WTC11 (cell line): ENCODE results near the gene IL17F. TPM values are rescaled to one million over a fixed set of nuclear protein-coding genes. Genes with fewer than 3 reads are reported as not detected.

Experiments
- ATAC-seq: fragments of 200-7000 bp; cut with Tn5 transposase; 2 replicates; pipeline ENCODE4 v1.10.0; 2021; ENCODE audit warnings: mild to moderate bottlenecking, moderate library complexity
- CTCF ChIA-PET: fragments of 300-600 bp; sonication (Branson Sonifier 250); formaldehyde crosslinking; loops from one replicate; lab custom pipeline; 2021; ENCODE audit warnings: antibody characterized with exemption; lab: Charles Lee
- POLR2A ChIA-PET: fragments of 350-600 bp; sonication (Branson Sonifier 250); formaldehyde crosslinking; loops from one replicate; lab custom pipeline; 2021; ENCODE audit warnings: antibody characterized with exemption; lab: Charles Lee
- DNase-seq: peaks from one replicate; pipeline ENCODE4 v3.0.0; 2021; ENCODE audit warnings: low spot score
- H3K27ac Mint-ChIP-seq: 2 replicates; pipeline ENCODE4 v1.8.0; 2021; ENCODE audit warnings: mixed read lengths
- H3K27me3 Mint-ChIP-seq: 2 replicates; pipeline ENCODE4 v1.8.0; 2021; ENCODE audit warnings: low read depth, mild to moderate bottlenecking, moderate library complexity, mixed read lengths
- H3K36me3 Mint-ChIP-seq: 2 replicates; pipeline ENCODE4 v1.8.0; 2021; ENCODE audit warnings: mixed read lengths
- H3K4me1 Mint-ChIP-seq: 2 replicates; pipeline ENCODE4 v1.8.0; 2022; ENCODE audit warnings: mixed read lengths
- H3K4me3 Mint-ChIP-seq: 2 replicates; pipeline ENCODE4 v1.8.0; 2021; ENCODE audit warnings: mild to moderate bottlenecking, moderate library complexity, mixed read lengths
- H3K9me3 Mint-ChIP-seq: 2 replicates; pipeline ENCODE4 v1.8.0; 2021; ENCODE audit warnings: mixed read lengths
- ELF4 ChIP-seq: sonication (generic); formaldehyde crosslinking; IDR thresholded peaks from 2 replicates; pipeline ENCODE4 v1.8.1; 2022; ENCODE audit warnings: low read depth, mild to moderate bottlenecking, moderate library complexity, missing genetic modification reagents
- KAT7 ChIP-seq: sonication (generic); formaldehyde crosslinking; IDR thresholded peaks from 2 replicates; pipeline ENCODE4 v1.8.1; 2023; ENCODE audit warnings: missing genetic modification reagents, mild to moderate bottlenecking, borderline replicate concordance
- MXD4 ChIP-seq: fragments of 250-450 bp; sonication (Bioruptor Pico); IDR thresholded peaks from 2 replicates; pipeline ENCODE4 v1.8.0; 2021; ENCODE audit warnings: mild to moderate bottlenecking, moderate library complexity, borderline replicate concordance
- NFYB ChIP-seq: sonication (generic); formaldehyde crosslinking; conservative IDR thresholded peaks from 2 replicates; pipeline ENCODE4 v1.8.0; 2022; ENCODE audit warnings: low read depth, missing genetic modification reagents
- NR1H2 ChIP-seq: sonication (generic); formaldehyde crosslinking; IDR thresholded peaks from 2 replicates; pipeline ENCODE4 v1.9.0; 2021; ENCODE audit warnings: mild to moderate bottlenecking, moderate library complexity, missing genetic modification reagents
- PRRX2 ChIP-seq: fragments of 250-450 bp; sonication (Bioruptor Pico); IDR thresholded peaks from 2 replicates; pipeline ENCODE4 v1.8.0; 2021; ENCODE audit warnings: mild to moderate bottlenecking
- RORB ChIP-seq: fragments of 250-450 bp; sonication (Bioruptor Pico); IDR thresholded peaks from 2 replicates; pipeline ENCODE4 v1.9.0; 2021; ENCODE audit warnings: mild to moderate bottlenecking
- SOX15 ChIP-seq: fragments of 250-450 bp; sonication (Bioruptor Pico); IDR thresholded peaks from 2 replicates; pipeline ENCODE4 v1.9.0; 2021; ENCODE audit warnings: mild to moderate bottlenecking
- SP1 ChIP-seq: sonication (generic); formaldehyde crosslinking; conservative IDR thresholded peaks from 2 replicates; pipeline ENCODE4 v1.8.1; 2022; ENCODE audit warnings: missing genetic modification reagents
- TCF7 ChIP-seq: sonication (generic); formaldehyde crosslinking; IDR thresholded peaks from 2 replicates; pipeline ENCODE4 v1.8.0; 2022; ENCODE audit warnings: mild to moderate bottlenecking, low read depth, missing genetic modification reagents, moderate library complexity
- ZBTB21 ChIP-seq: sonication (generic); formaldehyde crosslinking; IDR thresholded peaks from 2 replicates; pipeline ENCODE4 v1.8.1; 2023; ENCODE audit warnings: mild to moderate bottlenecking, missing genetic modification reagents, borderline replicate concordance
- ZNF396 ChIP-seq: fragments of 250-450 bp; sonication (Bioruptor Pico); IDR thresholded peaks from 2 replicates; pipeline ENCODE4 v1.8.0; 2021; ENCODE audit warnings: mild to moderate bottlenecking, moderate library complexity, borderline replicate concordance
- ZNF425 ChIP-seq: fragments of 250-450 bp; sonication (Bioruptor Pico); conservative IDR thresholded peaks from 2 replicates; pipeline ENCODE4 v1.9.0; 2021; ENCODE audit warnings: mild to moderate bottlenecking
- ZNF532 ChIP-seq: fragments of 250-450 bp; sonication (Bioruptor Pico); IDR thresholded peaks from 2 replicates; pipeline ENCODE4 v1.9.0; 2021; ENCODE audit warnings: mild to moderate bottlenecking, borderline replicate concordance
- total RNA-seq: library from RNA; stranded (reverse); gene quantifications from 3 replicates; pipeline ENCODE4 v1.2.3, GENCODE V29; 2021
- TF ChIP-seq, protein P1 (sequence below): sonication (generic); formaldehyde crosslinking; IDR thresholded peaks from 2 replicates; pipeline ENCODE4 v1.8.1; 2023; ENCODE audit warnings: mild to moderate bottlenecking, missing genetic modification reagents
- TF ChIP-seq, protein P2 (sequence below): sonication (generic); formaldehyde crosslinking; IDR thresholded peaks from 2 replicates; pipeline ENCODE4 v1.8.0; 2023; ENCODE audit warnings: mild to moderate bottlenecking, missing genetic modification reagents
- TF ChIP-seq, protein P3 (sequence below): sonication (generic); formaldehyde crosslinking; conservative IDR thresholded peaks from 2 replicates; pipeline ENCODE4 v1.8.1; 2022; ENCODE audit warnings: mild to moderate bottlenecking, missing genetic modification reagents
- TF ChIP-seq, protein P4 (sequence below): sonication (generic); formaldehyde crosslinking; IDR thresholded peaks from 2 replicates; pipeline ENCODE4 v1.8.1; 2022; ENCODE audit warnings: low read depth, mild to moderate bottlenecking, moderate library complexity, missing genetic modification reagents, borderline replicate concordance

The IL17F gene
- total RNA-seq, 1 experiment from 2014 or later, result not detected

- TF ChIP-seq, protein P1, sequence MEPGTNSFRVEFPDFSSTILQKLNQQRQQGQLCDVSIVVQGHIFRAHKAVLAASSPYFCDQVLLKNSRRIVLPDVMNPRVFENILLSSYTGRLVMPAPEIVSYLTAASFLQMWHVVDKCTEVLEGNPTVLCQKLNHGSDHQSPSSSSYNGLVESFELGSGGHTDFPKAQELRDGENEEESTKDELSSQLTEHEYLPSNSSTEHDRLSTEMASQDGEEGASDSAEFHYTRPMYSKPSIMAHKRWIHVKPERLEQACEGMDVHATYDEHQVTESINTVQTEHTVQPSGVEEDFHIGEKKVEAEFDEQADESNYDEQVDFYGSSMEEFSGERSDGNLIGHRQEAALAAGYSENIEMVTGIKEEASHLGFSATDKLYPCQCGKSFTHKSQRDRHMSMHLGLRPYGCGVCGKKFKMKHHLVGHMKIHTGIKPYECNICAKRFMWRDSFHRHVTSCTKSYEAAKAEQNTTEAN (CRISPR knock-in tag), result no peak
- TF ChIP-seq ZNF532 (CRISPR knock-in tag), result no peak
- TF ChIP-seq PRRX2 (CRISPR knock-in tag), result no peak
- no peak for TF ChIP-seq TCF7 (CRISPR knock-in tag)
- no peak for TF ChIP-seq SP1 (CRISPR knock-in tag)
- no peak overlapping the region for H3K27ac Mint-ChIP-seq
- ATAC-seq (no peak), DNase-seq (no peak)
- peaks cover 40% of the 10 kb centered on the region for H3K36me3 Mint-ChIP-seq
- H3K4me3 Mint-ChIP-seq, result no peak overlapping the region
- ChIA-PET CTCF (no interaction called here), POLR2A (no interaction called here)
- no peaks in the 10 kb centered on the region for H3K4me1 Mint-ChIP-seq
- no peaks in the 10 kb centered on the region; the same call in 1 of the 2 replicates for H3K27me3 Mint-ChIP-seq
- peaks cover 52% of the 10 kb centered on the region for H3K9me3 Mint-ChIP-seq
Observed at GRCh38 chr6:52201493-52201892, 42.8 kb downstream of the IL17F start.

DNA sequence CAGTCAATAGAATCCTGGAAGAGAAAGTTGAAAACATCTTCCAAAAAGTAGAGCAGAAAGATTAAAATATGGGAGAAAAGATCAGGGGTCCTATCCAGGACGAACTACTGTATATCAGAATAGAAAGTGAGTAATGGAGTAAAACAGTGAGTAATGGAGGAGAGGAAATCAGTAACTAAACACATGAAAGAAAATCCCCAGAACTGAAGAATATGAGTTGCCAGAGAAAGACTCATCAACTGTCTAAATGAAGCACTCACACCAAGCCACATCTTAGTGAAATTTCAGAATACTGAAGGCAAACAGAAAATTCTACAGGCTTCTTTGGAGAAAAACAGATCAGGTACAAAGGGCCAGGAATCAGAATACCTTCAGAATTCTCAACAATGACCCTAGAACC is 43.3 kb downstream of the IL17F start:
- POLR2A ChIA-PET, result no interaction called here
- TF ChIP-seq RORB (no peak), NFYB (CRISPR knock-in tag) (no peak), ELF4 (CRISPR knock-in tag) (no peak), ZNF425 (CRISPR knock-in tag) (no peak), ZNF532 (CRISPR knock-in tag) (no peak), MXD4 (CRISPR knock-in tag) (no peak), PRRX2 (CRISPR knock-in tag) (no peak), ZNF396 (CRISPR knock-in tag) (no peak), NR1H2 (CRISPR knock-in tag) (no peak), ZBTB21 (CRISPR knock-in tag) (no peak), TCF7 (CRISPR knock-in tag) (no peak), KAT7 (CRISPR knock-in tag) (no peak), SOX15 (CRISPR knock-in tag) (no peak)
- TF ChIP-seq, protein P2, sequence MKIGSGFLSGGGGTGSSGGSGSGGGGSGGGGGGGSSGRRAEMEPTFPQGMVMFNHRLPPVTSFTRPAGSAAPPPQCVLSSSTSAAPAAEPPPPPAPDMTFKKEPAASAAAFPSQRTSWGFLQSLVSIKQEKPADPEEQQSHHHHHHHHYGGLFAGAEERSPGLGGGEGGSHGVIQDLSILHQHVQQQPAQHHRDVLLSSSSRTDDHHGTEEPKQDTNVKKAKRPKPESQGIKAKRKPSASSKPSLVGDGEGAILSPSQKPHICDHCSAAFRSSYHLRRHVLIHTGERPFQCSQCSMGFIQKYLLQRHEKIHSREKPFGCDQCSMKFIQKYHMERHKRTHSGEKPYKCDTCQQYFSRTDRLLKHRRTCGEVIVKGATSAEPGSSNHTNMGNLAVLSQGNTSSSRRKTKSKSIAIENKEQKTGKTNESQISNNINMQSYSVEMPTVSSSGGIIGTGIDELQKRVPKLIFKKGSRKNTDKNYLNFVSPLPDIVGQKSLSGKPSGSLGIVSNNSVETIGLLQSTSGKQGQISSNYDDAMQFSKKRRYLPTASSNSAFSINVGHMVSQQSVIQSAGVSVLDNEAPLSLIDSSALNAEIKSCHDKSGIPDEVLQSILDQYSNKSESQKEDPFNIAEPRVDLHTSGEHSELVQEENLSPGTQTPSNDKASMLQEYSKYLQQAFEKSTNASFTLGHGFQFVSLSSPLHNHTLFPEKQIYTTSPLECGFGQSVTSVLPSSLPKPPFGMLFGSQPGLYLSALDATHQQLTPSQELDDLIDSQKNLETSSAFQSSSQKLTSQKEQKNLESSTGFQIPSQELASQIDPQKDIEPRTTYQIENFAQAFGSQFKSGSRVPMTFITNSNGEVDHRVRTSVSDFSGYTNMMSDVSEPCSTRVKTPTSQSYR, result no peak
- TF ChIP-seq, protein P3, sequence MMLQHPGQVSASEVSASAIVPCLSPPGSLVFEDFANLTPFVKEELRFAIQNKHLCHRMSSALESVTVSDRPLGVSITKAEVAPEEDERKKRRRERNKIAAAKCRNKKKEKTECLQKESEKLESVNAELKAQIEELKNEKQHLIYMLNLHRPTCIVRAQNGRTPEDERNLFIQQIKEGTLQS (CRISPR knock-in tag), result no peak
- TF ChIP-seq, protein P4, sequence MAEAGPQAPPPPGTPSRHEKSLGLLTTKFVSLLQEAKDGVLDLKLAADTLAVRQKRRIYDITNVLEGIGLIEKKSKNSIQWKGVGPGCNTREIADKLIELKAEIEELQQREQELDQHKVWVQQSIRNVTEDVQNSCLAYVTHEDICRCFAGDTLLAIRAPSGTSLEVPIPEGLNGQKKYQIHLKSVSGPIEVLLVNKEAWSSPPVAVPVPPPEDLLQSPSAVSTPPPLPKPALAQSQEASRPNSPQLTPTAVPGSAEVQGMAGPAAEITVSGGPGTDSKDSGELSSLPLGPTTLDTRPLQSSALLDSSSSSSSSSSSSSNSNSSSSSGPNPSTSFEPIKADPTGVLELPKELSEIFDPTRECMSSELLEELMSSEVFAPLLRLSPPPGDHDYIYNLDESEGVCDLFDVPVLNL (CRISPR knock-in tag), result no peak

More for the DNA sequence above, 43.3 kb downstream of the IL17F start:
- Mint-ChIP-seq H3K27ac (no peak overlapping the region), H3K4me3 (no peak overlapping the region), H3K27me3 (no peaks in the 10 kb centered on the region; the same call in 1 of the 2 replicates), H3K36me3 (peaks cover 40% of the 10 kb centered on the region), H3K4me1 (no peaks in the 10 kb centered on the region), H3K9me3 (peaks cover 52% of the 10 kb centered on the region)
- no peak for DNase-seq
- no peak for ATAC-seq
- CTCF ChIA-PET, result no interaction called here
